Fibroblast of the aortic adventitia (primary cell): Measurements from ENCODE around the gene LSM8. TPM values are rescaled to one million over a fixed set of nuclear protein-coding genes. Genes with fewer than 3 reads are reported as not detected.

Experiments
- DNase-seq: peaks from one replicate; pipeline ENCODE4 v3.0.0-alpha.2; 2010; ENCODE audit warnings: low read depth
- H3K4me3 ChIP-seq: 2 replicates; pipeline ENCODE4 v1.5.1; 2011; ENCODE audit warnings: low read depth, mild to moderate bottlenecking, control low read depth, low read length, moderate library complexity
- total RNA-seq: library from RNA; depleted of rRNA; stranded (reverse); fragments of >200 nt; gene quantifications from 2 replicates; pipeline ENCODE4 v1.2.3, GENCODE V29; 2012; ENCODE audit warnings: low replicate concordance
- TF ChIP-seq, protein P1 (sequence below): IDR thresholded peaks from 2 replicates; pipeline ENCODE4 v1.5.1; 2011; ENCODE audit warnings: mild to moderate bottlenecking, low read length, control low read depth, inconsistent platforms; ENCODE audit not compliant: insufficient read depth

LSM8 gene
- total RNA-seq, 1 donor, result 49.3 TPM

DNA sequence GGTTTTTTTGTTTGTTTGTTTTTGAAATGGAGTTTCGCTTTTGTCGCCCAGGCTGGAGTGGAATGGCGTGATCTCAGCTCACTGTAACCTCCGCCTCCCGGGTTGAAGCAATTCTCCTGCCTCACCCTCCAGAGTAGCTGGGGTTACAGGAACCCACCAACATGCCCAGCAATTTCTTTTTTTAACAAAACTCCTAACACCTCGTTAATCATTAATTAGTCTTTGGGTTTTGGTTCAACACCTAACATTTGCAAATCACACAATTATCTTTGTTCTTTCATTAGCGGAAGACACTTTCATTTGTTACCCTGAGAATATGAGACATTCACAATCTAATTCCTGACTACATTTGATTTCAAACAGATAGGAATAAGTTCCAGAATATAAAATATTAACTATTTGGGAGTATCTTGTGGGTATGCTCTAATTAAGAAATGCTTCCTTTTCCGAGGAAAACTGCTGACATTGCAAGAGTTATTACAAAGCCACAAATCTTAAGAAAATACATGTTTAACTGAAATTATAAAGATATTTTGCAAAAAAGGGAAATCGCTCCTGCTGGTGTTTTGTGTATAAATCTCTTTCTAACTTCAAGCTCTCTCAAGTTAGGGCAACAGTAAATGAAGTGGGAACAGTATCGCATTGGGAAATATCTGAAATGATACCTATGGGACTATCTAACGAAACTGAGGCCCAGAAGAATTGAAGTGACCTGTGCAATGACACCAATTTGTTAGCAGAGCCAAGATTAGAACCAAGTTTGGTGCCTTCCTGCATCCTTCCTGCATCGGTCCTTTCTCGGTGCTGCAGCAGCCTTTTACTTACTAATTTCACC is 1.2 kb upstream of the LSM8 start:
- H3K4me3 ChIP-seq, result peak overlapping the region; percentile 86
- TF ChIP-seq, protein P1, sequence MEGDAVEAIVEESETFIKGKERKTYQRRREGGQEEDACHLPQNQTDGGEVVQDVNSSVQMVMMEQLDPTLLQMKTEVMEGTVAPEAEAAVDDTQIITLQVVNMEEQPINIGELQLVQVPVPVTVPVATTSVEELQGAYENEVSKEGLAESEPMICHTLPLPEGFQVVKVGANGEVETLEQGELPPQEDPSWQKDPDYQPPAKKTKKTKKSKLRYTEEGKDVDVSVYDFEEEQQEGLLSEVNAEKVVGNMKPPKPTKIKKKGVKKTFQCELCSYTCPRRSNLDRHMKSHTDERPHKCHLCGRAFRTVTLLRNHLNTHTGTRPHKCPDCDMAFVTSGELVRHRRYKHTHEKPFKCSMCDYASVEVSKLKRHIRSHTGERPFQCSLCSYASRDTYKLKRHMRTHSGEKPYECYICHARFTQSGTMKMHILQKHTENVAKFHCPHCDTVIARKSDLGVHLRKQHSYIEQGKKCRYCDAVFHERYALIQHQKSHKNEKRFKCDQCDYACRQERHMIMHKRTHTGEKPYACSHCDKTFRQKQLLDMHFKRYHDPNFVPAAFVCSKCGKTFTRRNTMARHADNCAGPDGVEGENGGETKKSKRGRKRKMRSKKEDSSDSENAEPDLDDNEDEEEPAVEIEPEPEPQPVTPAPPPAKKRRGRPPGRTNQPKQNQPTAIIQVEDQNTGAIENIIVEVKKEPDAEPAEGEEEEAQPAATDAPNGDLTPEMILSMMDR, result no peak
- no peak for DNase-seq

DNA sequence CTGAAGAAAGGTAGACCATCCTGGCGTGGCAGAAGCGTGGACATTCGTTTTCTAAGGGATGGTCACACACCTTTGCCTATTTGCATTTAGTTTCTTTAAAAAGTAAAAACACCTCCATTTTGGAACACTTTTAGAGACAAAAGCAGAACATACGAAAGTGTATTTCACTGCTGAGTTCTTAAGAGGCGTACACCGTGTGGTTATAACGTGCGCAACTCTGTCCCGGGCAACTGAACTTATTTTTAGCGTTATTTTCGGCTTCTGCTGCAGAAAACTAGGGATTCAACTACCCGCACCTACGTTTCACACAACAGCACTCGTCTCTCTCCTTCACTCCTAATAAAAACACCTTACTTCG is 557 bp upstream of the LSM8 start:
- no peak for DNase-seq
- TF ChIP-seq, protein P1, result no peak
- peak overlapping the region; percentile 86 for H3K4me3 ChIP-seq

DNA sequence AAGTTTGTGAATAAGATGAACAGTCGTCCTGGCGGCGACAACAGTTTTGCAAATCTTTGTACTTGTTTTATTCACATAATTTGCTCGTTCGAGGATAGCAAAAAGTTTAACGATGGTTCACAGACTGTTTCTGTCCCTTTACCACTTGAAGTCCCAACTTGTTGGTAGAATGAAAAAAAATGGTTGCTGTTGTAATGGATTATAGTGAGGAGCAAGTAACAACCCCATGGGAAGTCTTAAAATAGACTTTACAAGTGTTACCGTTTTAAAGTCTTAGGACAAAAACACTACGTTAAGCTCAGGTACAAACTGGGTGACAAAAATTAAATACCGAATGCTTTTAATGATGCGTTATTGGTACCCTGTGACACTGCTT is 589 bp downstream of the LSM8 start:
- DNase-seq, result peak; percentile 33
- peak overlapping the region; percentile 86 for H3K4me3 ChIP-seq
- TF ChIP-seq, protein P1, result no peak

- DNase-seq, result peak; percentile 77
- peak overlapping the region; percentile 86 for H3K4me3 ChIP-seq
- TF ChIP-seq, protein P1, result no peak
Observed at GRCh38 chr7:118185163-118185860, 1.3 kb downstream of the LSM8 start.

DNA sequence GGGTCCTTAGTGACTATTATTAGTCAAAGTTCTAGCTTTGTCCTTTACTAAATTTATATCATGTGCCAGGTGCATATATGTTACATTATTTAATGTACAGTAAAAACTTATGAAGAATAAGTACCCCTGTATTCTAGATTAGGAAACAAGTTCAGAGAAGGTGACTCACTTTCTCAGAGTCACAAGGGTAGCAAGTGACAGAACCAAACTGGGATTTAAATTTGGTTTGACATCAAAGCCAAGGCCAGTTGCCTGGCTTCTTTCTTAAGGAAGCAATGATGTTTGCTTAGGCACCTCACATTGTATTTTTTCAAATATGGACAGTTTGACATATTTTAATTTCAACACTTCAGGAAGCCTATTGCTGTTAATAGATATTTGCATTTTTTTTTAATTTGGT is 2.5 kb downstream of the LSM8 start:
- H3K4me3 ChIP-seq, result no peak overlapping the region
- TF ChIP-seq, protein P1, result no peak
- no peak for DNase-seq

DNA sequence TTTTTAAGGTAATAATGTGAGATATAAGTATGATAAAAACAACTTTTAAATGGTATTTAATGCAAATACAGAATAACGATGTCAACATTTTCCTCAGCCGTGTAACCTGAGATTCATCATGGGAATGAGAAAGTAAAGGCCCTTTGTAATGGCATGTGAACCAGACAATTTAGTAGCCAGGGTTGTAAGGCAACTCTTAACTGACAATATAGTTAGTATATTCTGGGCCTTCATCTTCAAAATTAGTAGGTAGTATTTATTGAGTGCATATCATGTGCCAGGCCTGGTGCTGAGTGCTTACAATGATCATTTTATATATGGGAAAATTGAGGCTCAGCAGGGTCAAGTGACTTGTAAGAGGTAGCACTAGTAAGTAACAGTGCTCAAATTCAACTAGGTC is 10.6 kb downstream of the LSM8 start:
- H3K4me3 ChIP-seq, result no peak overlapping the region
- TF ChIP-seq, protein P1, result no peak
- no peak for DNase-seq
